ENCODE data around the gene PTPN4.

PTPN4 gene

DNA sequence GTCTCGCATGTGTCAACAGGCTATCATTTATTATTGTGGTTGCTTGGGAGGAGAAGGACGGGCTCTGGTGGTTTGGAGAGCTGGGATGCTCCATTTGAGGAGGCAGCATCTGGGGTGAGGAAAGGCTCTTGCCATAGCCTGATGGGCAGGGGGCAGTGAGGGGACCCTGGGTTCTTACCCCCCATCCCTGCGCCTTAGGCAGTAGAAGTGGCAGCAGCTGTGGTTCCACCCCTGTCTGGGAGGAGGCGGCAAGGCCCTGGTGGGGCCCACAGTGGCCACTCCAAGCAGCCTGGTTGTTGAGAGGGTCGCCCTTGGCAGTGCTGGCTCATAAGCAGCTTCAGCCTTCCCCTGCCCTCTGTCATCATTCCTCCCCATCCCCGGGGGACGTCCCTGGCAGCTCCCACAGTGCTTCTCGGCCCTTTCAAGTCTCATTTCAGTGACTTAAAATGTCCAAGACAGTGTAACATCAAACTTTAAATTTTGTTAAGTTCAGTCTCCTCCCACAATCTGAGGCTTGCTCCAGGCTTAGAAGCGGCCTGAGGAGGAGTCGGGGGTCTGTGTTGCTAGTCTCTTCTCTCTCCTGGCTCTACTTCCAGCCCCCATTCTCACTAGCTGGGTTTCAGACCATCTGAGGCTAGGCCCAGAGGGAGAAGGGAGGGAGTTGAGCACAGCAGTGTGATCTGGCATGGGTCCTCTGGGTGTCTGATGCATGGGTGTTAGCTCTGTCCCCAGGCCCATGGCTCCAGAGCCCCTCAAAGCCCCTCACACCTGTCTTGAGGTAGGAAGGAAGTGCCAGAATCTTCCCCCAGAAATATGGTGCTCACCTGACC lies 34.9 kb upstream of the PTPN4 start:
- H3K4me3 ChIP-seq (replicated peaks; ENCODE audit: insufficient read depth, low read length), result no peak overlapping the region
- no peak overlapping the region for H3K27ac ChIP-seq (replicated peaks)
- DNase-seq (ENCODE audit: low read depth in 1 of 2, low spot score in 1 of 2), result no peak
- no peak for TF ChIP-seq GABPA (IDR thresholded peaks at IDR 0.05; ENCODE audit: low read depth)
- no peak for TF ChIP-seq POLR2AphosphoS5 (IDR thresholded peaks at IDR 0.05; ENCODE audit: low read depth)
- TF ChIP-seq, protein P1, sequence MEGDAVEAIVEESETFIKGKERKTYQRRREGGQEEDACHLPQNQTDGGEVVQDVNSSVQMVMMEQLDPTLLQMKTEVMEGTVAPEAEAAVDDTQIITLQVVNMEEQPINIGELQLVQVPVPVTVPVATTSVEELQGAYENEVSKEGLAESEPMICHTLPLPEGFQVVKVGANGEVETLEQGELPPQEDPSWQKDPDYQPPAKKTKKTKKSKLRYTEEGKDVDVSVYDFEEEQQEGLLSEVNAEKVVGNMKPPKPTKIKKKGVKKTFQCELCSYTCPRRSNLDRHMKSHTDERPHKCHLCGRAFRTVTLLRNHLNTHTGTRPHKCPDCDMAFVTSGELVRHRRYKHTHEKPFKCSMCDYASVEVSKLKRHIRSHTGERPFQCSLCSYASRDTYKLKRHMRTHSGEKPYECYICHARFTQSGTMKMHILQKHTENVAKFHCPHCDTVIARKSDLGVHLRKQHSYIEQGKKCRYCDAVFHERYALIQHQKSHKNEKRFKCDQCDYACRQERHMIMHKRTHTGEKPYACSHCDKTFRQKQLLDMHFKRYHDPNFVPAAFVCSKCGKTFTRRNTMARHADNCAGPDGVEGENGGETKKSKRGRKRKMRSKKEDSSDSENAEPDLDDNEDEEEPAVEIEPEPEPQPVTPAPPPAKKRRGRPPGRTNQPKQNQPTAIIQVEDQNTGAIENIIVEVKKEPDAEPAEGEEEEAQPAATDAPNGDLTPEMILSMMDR (IDR thresholded peaks at IDR 0.05; ENCODE audit: insufficient read depth, low read length), result no peak
- TF ChIP-seq SPI1 (IDR thresholded peaks at IDR 0.05; ENCODE audit: borderline replicate concordance, low read depth), result no peak
- TF ChIP-seq, protein P2, sequence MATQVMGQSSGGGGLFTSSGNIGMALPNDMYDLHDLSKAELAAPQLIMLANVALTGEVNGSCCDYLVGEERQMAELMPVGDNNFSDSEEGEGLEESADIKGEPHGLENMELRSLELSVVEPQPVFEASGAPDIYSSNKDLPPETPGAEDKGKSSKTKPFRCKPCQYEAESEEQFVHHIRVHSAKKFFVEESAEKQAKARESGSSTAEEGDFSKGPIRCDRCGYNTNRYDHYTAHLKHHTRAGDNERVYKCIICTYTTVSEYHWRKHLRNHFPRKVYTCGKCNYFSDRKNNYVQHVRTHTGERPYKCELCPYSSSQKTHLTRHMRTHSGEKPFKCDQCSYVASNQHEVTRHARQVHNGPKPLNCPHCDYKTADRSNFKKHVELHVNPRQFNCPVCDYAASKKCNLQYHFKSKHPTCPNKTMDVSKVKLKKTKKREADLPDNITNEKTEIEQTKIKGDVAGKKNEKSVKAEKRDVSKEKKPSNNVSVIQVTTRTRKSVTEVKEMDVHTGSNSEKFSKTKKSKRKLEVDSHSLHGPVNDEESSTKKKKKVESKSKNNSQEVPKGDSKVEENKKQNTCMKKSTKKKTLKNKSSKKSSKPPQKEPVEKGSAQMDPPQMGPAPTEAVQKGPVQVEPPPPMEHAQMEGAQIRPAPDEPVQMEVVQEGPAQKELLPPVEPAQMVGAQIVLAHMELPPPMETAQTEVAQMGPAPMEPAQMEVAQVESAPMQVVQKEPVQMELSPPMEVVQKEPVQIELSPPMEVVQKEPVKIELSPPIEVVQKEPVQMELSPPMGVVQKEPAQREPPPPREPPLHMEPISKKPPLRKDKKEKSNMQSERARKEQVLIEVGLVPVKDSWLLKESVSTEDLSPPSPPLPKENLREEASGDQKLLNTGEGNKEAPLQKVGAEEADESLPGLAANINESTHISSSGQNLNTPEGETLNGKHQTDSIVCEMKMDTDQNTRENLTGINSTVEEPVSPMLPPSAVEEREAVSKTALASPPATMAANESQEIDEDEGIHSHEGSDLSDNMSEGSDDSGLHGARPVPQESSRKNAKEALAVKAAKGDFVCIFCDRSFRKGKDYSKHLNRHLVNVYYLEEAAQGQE (IDR thresholded peaks at IDR 0.05; ENCODE audit: insufficient replicate concordance, low read depth), result no peak
- H3K27me3 ChIP-seq (ENCODE audit: insufficient read depth, poor library complexity, severe bottlenecking), result no peaks in the 10 kb centered on the region

DNA sequence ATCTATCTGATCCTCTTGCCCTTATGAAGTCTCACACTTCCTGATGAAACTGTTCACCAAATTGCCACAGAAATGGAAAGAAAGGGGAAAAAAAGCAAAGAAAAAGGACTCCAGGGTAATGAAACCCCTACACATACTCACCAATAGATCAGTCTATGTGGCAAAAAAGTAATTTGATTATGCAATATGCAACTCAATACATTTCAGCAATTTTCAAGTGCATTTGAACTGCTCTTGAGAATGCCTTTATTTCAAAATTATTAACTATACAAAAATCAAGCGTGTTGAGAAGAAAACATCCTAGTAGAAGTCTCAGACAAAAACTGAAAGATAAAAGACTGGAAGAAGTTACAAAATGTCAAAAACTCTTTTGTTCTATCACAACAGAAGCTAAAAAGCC lies 32.2 kb upstream of the PTPN4 start:
- TF ChIP-seq, protein P1 (IDR thresholded peaks at IDR 0.05; ENCODE audit: insufficient read depth, low read length), result no peak
- no peak for TF ChIP-seq SPI1 (IDR thresholded peaks at IDR 0.05; ENCODE audit: borderline replicate concordance, low read depth)
- TF ChIP-seq, protein P2 (IDR thresholded peaks at IDR 0.05; ENCODE audit: insufficient replicate concordance, low read depth), result no peak
- TF ChIP-seq POLR2AphosphoS5 (IDR thresholded peaks at IDR 0.05; ENCODE audit: low read depth), result no peak
- TF ChIP-seq GABPA (IDR thresholded peaks at IDR 0.05; ENCODE audit: low read depth), result no peak
- no peak for DNase-seq (ENCODE audit: low read depth in 1 of 2, low spot score in 1 of 2)
- Histone ChIP-seq H3K27ac (replicated peaks) (no peak overlapping the region), H3K4me3 (replicated peaks; ENCODE audit: insufficient read depth, low read length) (no peak overlapping the region), H3K27me3 (ENCODE audit: insufficient read depth, poor library complexity, severe bottlenecking) (no peaks in the 10 kb centered on the region)

DNA sequence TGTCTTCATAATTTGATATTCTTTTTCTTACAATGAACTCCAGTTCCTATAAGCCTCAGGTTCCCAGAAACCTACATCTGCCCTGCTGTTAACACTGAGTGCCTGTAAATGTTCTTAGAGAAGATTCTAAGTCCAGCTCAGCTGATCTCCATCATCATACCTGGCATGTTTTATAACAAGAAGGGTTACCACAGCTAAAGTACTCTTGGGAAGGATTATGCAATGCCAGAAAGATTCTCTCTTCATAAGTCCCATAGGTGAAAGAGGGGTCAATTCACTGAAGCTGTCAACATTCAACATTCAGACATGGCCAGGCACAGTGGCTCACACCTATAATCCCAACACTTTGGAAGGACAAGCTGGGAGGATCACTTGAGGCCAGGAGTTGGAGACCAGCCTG lies 31.3 kb upstream of the PTPN4 start:
- no peak for DNase-seq (ENCODE audit: low read depth in 1 of 2, low spot score in 1 of 2)
- no peak overlapping the region for H3K27ac ChIP-seq (replicated peaks)
- H3K4me3 ChIP-seq (replicated peaks; ENCODE audit: insufficient read depth, low read length), result no peak overlapping the region
- no peaks in the 10 kb centered on the region for H3K27me3 ChIP-seq (ENCODE audit: insufficient read depth, poor library complexity, severe bottlenecking)
- TF ChIP-seq, protein P2 (IDR thresholded peaks at IDR 0.05; ENCODE audit: insufficient replicate concordance, low read depth), result no peak
- TF ChIP-seq POLR2AphosphoS5 (IDR thresholded peaks at IDR 0.05; ENCODE audit: low read depth) (no peak), GABPA (IDR thresholded peaks at IDR 0.05; ENCODE audit: low read depth) (no peak), SPI1 (IDR thresholded peaks at IDR 0.05; ENCODE audit: borderline replicate concordance, low read depth) (no peak)
- TF ChIP-seq, protein P1 (IDR thresholded peaks at IDR 0.05; ENCODE audit: insufficient read depth, low read length), result no peak
